ENCODE results near the gene FIS1. TPM values are rescaled to one million over a fixed set of nuclear protein-coding genes. Genes with fewer than 3 reads are reported as not detected.

Gene FIS1
- total RNA-seq, 1 experiment from 2014 or later: 114 TPM

GRCh38 chr7:101258243-101258731 lies 13.4 kb upstream of the FIS1 start:
- TF ChIP-seq ZNF274 (IDR thresholded peaks at IDR 0.05; ENCODE audit: low read depth, low read length) (no peak), SIN3A (IDR thresholded peaks at IDR 0.05; ENCODE audit: low read depth) (no peak), EZH2 (IDR thresholded peaks at IDR 0.05) (no peak), YY1 (IDR thresholded peaks at IDR 0.05; ENCODE audit: extremely low read depth, insufficient replicate concordance, low read depth, low read length) (no peak), EZH2phosphoT487 (IDR thresholded peaks at IDR 0.05; ENCODE audit: borderline replicate concordance) (no peak), ELF1 (IDR thresholded peaks at IDR 0.05; ENCODE audit: borderline replicate concordance, low read depth) (no peak), POLR2AphosphoS5 (IDR thresholded peaks at IDR 0.05; ENCODE audit: low read depth, low read length) (no peak), SP1 (IDR thresholded peaks at IDR 0.05; ENCODE audit: low read depth) (no peak), ATF3 (IDR thresholded peaks at IDR 0.05) (no peak), RAD21 (IDR thresholded peaks at IDR 0.05; ENCODE audit: low read depth) (no peak), CTCF (IDR thresholded peaks at IDR 0.05 in 2 of 3, conservative IDR thresholded peaks at IDR 0.05 in 1 of 3; ENCODE audit: borderline replicate concordance in 1 of 3, insufficient read depth in 1 of 3, low read depth in 2 of 3, low read length in 2 of 3) (no peak), JUND (IDR thresholded peaks at IDR 0.05) (no peak), CBX3 (IDR thresholded peaks at IDR 0.05; ENCODE audit: low read depth) (no peak), EGR1 (IDR thresholded peaks at IDR 0.05; ENCODE audit: low read depth) (no peak)
- TF ChIP-seq, protein P1, sequence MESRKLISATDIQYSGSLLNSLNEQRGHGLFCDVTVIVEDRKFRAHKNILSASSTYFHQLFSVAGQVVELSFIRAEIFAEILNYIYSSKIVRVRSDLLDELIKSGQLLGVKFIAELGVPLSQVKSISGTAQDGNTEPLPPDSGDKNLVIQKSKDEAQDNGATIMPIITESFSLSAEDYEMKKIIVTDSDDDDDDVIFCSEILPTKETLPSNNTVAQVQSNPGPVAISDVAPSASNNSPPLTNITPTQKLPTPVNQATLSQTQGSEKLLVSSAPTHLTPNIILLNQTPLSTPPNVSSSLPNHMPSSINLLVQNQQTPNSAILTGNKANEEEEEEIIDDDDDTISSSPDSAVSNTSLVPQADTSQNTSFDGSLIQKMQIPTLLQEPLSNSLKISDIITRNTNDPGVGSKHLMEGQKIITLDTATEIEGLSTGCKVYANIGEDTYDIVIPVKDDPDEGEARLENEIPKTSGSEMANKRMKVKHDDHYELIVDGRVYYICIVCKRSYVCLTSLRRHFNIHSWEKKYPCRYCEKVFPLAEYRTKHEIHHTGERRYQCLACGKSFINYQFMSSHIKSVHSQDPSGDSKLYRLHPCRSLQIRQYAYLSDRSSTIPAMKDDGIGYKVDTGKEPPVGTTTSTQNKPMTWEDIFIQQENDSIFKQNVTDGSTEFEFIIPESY (IDR thresholded peaks at IDR 0.05; ENCODE audit: extremely low read depth, insufficient replicate concordance, low read length): no peak
- TF ChIP-seq, protein P2, sequence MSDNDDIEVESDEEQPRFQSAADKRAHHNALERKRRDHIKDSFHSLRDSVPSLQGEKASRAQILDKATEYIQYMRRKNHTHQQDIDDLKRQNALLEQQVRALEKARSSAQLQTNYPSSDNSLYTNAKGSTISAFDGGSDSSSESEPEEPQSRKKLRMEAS (IDR thresholded peaks at IDR 0.05): no peak
- RAD21 ChIA-PET (ENCODE audit: low non-redundant PET in 1 of 2, low total read pairs in 2 of 2, uncharacterized antibody in 2 of 2, unreplicated experiment in 2 of 2): interaction anchor here in 1 of 2 experiments (0.6 kb wide), 1 partner anchor 62 kb away, joined by 6 read pairs; no protein-coding TSS in a partner anchor
- no peaks in the 10 kb centered on the region for H3K4me1 ChIP-seq (ENCODE audit: control insufficient read depth in 1 of 2, insufficient read depth in 2 of 2, low read length in 2 of 2)
- H3K9me2 ChIP-seq (ENCODE audit: insufficient read depth): no peaks in the 10 kb centered on the region
- H3K4me2 ChIP-seq (ENCODE audit: low read length): no peak overlapping the region
- no peaks in the 10 kb centered on the region for H3K27me3 ChIP-seq (ENCODE audit: insufficient read depth, low read length)
- H3K79me2 ChIP-seq (ENCODE audit: insufficient read depth, low read length): no peaks in the 10 kb centered on the region
- no peaks in the 10 kb centered on the region for H3K9me3 ChIP-seq (ENCODE audit: control insufficient read depth in 1 of 2, insufficient read depth in 1 of 2, low read depth in 1 of 2, low read length in 2 of 2)
- no peaks in the 10 kb centered on the region for H3K36me3 ChIP-seq (ENCODE audit: control insufficient read depth in 1 of 2, insufficient read depth in 2 of 2, low read length in 2 of 2)
- no peak overlapping the region for H3K4me3 ChIP-seq (replicated peaks in 1 of 2; ENCODE audit: low read depth in 1 of 2, low read length in 2 of 2)
- no peaks in the 10 kb centered on the region for H4K20me1 ChIP-seq (ENCODE audit: insufficient read depth)
- BruUV-seq (replicated peaks): no TSS peak
- DNase-seq (ENCODE audit: low read depth, low spot score): no peak
- CTCF ChIA-PET: no interaction called here
- POLR2A ChIA-PET: no interaction called here
- ATAC-seq: no peak
- H3K9ac ChIP-seq (ENCODE audit: low read length): no peak overlapping the region
- H2AFZ ChIP-seq (ENCODE audit: low read depth, low read length, poor library complexity, severe bottlenecking): no peak overlapping the region
- no peak overlapping the region for H3K27ac ChIP-seq (ENCODE audit: low read depth, low read length)
- intact Hi-C loops (cut with micrococcal nuclease): no loop called here
